Esophagus squamous epithelium (tissue), 5 donors: ENCODE results near the gene FAHD2B. TPM values are rescaled to one million over a fixed set of nuclear protein-coding genes. Genes with fewer than 3 reads are reported as not detected.
A peak's percentile ranks its signal among the peaks of the same experiment; 100 is the strongest.
"Not testable (repeated sequence)": the region's sequence is repeated elsewhere in the genome, so short reads cannot be mapped to it uniquely, and the experiment has no call there.

Experiments used
- DNase-seq: peaks from one replicate; lab custom pipeline; 2025; lab: John Stamatoyannopoulos, UW
- H3K27ac ChIP-seq, 4 donors: fragments of 200-600 bp; sonication (generic); one replicate each; pipeline ENCODE4 v1.5.1; 2016 to 2019; ENCODE audit warnings: mild to moderate bottlenecking in 1 of 4
- H3K27me3 ChIP-seq, 4 donors: fragments of 200-600 bp; sonication (generic); 1 replicate in 3 of 4; 2 replicates in 1 of 4; pipeline versions ENCODE4 v1.5.1 to v1.6.0; 2017 to 2021; ENCODE audit warnings: antibody characterized with exemption in 1 of 4
- H3K36me3 ChIP-seq, 3 donors: fragments of 200-600 bp; sonication (generic); one replicate each; pipeline ENCODE4 v1.5.1; 2016 to 2019
- H3K4me1 ChIP-seq, 3 donors: fragments of 200-600 bp; sonication (generic); one replicate each; pipeline ENCODE4 v1.5.1; 2017 to 2019
- H3K4me3 ChIP-seq, 4 donors: fragments of 200-600 bp; sonication (generic); 1 replicate in 3 of 4; 2 replicates in 1 of 4; pipeline ENCODE4 v1.5.1; 2016 to 2019; ENCODE audit warnings: mild to moderate bottlenecking in 2 of 4, moderate library complexity in 1 of 4
- H3K9me3 ChIP-seq, 3 donors: fragments of 200-600 bp; sonication (generic); one replicate each; pipeline ENCODE4 v1.5.1; 2016 to 2019
- CTCF ChIP-seq, 6 experiments: fragments of 450-650 bp in 4 of 6; fragments of 200-600 bp in 2 of 6; sonication (generic) in 2 of 6; IDR thresholded peaks; one replicate each; pipeline ENCODE4 v1.5.1; 2016 to 2019; ENCODE audit warnings: antibody characterized with exemption in 6 of 6, mild to moderate bottlenecking in 4 of 6, moderate library complexity in 4 of 6
- POLR2A ChIP-seq, 4 donors: fragments of 450-650 bp; IDR thresholded peaks; one replicate each; pipeline ENCODE4 v1.6.1; 2017; ENCODE audit warnings: antibody characterized with exemption in 4 of 4, mild to moderate bottlenecking in 4 of 4, moderate library complexity in 3 of 4
- WGBS, 2 donors: methylation state at CpG; one replicate each; pipeline ENCODE4 v1.1.5; 2018; 5-methylcytosine and 5-hydroxymethylcytosine counted together
- intact Hi-C: fragments of 100-400 bp; cut with DNase I; formaldehyde crosslinking; loops from one replicate; pipeline ENCODE4 v1.15.0; 2022
- total RNA-seq, 4 donors: library from RNA; depleted of rRNA; stranded (reverse); fragments of >200 nt; gene quantifications; one replicate each; pipeline ENCODE4 v1.1.0, GENCODE V29; 2016
- donor health status: DM: yes; HTN: yes; CAD: no.

Gene FAHD2B
- total RNA-seq, 4 donors from 2014 or later, result 1.4 to 11.1 (median 5.3) TPM

- DNase-seq, result no peak
- no peak for TF ChIP-seq POLR2A (IDR thresholded peaks at IDR 0.05)
- TF ChIP-seq CTCF (IDR thresholded peaks at IDR 0.05), result no peak
- Histone ChIP-seq H3K27ac (peak overlapping the region in 3 of 4 donors; percentile 70 to 79 (median 71)), H3K4me3 (peak overlapping the region in 1 of 4 donors; percentile 64), H3K9me3 (no peaks in the 10 kb centered on the region), H3K4me1 (peaks cover 0 to 9% (median 4%) of the 10 kb centered on the region in 3 donors), H3K27me3 (no peaks in the 10 kb centered on the region), H3K36me3 (no peaks in the 10 kb centered on the region)
- 73 to 82% methylated on average over 6 to 11 of the region's 12 CpGs for WGBS, 2 donors
- intact Hi-C loops, result no loop called here
Measured at GRCh38 chr2:97095661-97096060, 979 bp upstream of the FAHD2B start.

GRCh38 chr2:97093983-97094771 is 505 bp downstream of the FAHD2B start:
- H3K9me3 ChIP-seq, H3K36me3 ChIP-seq, H3K27me3 ChIP-seq, DNase-seq, H3K4me1 ChIP-seq, intact Hi-C loops: not testable (repeated sequence)
- Histone ChIP-seq H3K4me3 (peak overlapping the region; percentile 28 to 64 (median 44)), H3K27ac (peak overlapping the region in 2 of 4 donors; percentile 9 to 79)
- WGBS, 2 donors, result 80% methylated on average over 1 of the region's 33 CpGs; no CpG with 5 or more reads in 1 of the 2 donors

- WGBS, 2 donors, result 89% methylated on average over 2 of the region's 2 CpGs
Measured at GRCh38 chr2:97092946-97093345, 1.7 kb downstream of the FAHD2B start.

GRCh38 chr2:97088706-97089105 is 6.0 kb downstream of the FAHD2B start:
- H3K4me1 ChIP-seq, H3K9me3 ChIP-seq, DNase-seq, H3K27ac ChIP-seq, H3K27me3 ChIP-seq, H3K36me3 ChIP-seq, H3K4me3 ChIP-seq, intact Hi-C loops: not testable (repeated sequence)
- 73 to 89% methylated on average over 1 of the region's 1 CpG for WGBS, 2 donors

More at GRCh38 chr2:97092946-97093345, 1.7 kb downstream of the FAHD2B start:
- DNase-seq, H3K36me3 ChIP-seq, H3K4me1 ChIP-seq, H3K9me3 ChIP-seq, H3K4me3 ChIP-seq, intact Hi-C loops, H3K27me3 ChIP-seq, H3K27ac ChIP-seq: not testable (repeated sequence)

GRCh38 chr2:97085093-97085492 is 9.6 kb downstream of the FAHD2B start:
- intact Hi-C loops, H3K9me3 ChIP-seq, DNase-seq, H3K36me3 ChIP-seq, H3K4me3 ChIP-seq, H3K27me3 ChIP-seq, H3K27ac ChIP-seq, H3K4me1 ChIP-seq: not testable (repeated sequence)
- 80% methylated on average over 2 of the region's 7 CpGs; no CpG with 5 or more reads in 1 of the 2 donors for WGBS, 2 donors

GRCh38 chr2:97083516-97083915 is 11.2 kb downstream of the FAHD2B start:
- intact Hi-C loops, H3K9me3 ChIP-seq, H3K27me3 ChIP-seq, H3K36me3 ChIP-seq, H3K4me1 ChIP-seq, DNase-seq, H3K4me3 ChIP-seq, H3K27ac ChIP-seq: not testable (repeated sequence)
- WGBS, 2 donors, result 72 to 81% methylated on average over 4 to 7 of the region's 7 CpGs

GRCh38 chr2:97082206-97082605 is 12.5 kb downstream of the FAHD2B start:
- H3K27ac ChIP-seq, H3K4me1 ChIP-seq, intact Hi-C loops, H3K27me3 ChIP-seq, H3K9me3 ChIP-seq, H3K36me3 ChIP-seq, DNase-seq, H3K4me3 ChIP-seq: not testable (repeated sequence)
- no CpG with 5 or more reads among the region's 9 CpGs for WGBS, 2 donors
- TF ChIP-seq CTCF (IDR thresholded peaks at IDR 0.05), result peak in 1 of 6 experiments; percentile 23

- DNase-seq, H3K9me3 ChIP-seq, H3K4me1 ChIP-seq, H3K4me3 ChIP-seq, intact Hi-C loops, H3K27me3 ChIP-seq, H3K36me3 ChIP-seq, H3K27ac ChIP-seq: not testable (repeated sequence)
- 50 to 90% methylated on average over 1 to 4 of the region's 10 CpGs for WGBS, 2 donors
Measured at GRCh38 chr2:97080855-97081254, 13.8 kb downstream of the FAHD2B start.

GRCh38 chr2:97077213-97077612 is 17.5 kb downstream of the FAHD2B start:
- WGBS, 2 donors, result 85 to 86% methylated on average over 8 of the region's 8 CpGs
- H3K9me3 ChIP-seq, DNase-seq, H3K36me3 ChIP-seq, H3K4me1 ChIP-seq, intact Hi-C loops, H3K27me3 ChIP-seq, H3K4me3 ChIP-seq, H3K27ac ChIP-seq: not testable (repeated sequence)

GRCh38 chr2:97070915-97071314 is 23.8 kb downstream of the FAHD2B start:
- H3K36me3 ChIP-seq, H3K4me1 ChIP-seq, DNase-seq, H3K4me3 ChIP-seq, H3K9me3 ChIP-seq, H3K27ac ChIP-seq, intact Hi-C loops: not testable (repeated sequence)
- 45 to 76% methylated on average over 2 of the region's 3 CpGs for WGBS, 2 donors
- peaks cover 0 to 17% (median 0%) of the 10 kb centered on the region in 4 donors for H3K27me3 ChIP-seq

- WGBS, 2 donors, result no CpG with 5 or more reads among the region's 5 CpGs
- H3K27ac ChIP-seq, H3K36me3 ChIP-seq, intact Hi-C loops, H3K4me3 ChIP-seq, DNase-seq, H3K4me1 ChIP-seq, H3K9me3 ChIP-seq: not testable (repeated sequence)
- H3K27me3 ChIP-seq, result peaks cover 0 to 26% (median 0%) of the 10 kb centered on the region in 4 donors
Measured at GRCh38 chr2:97068722-97069121, 26.0 kb downstream of the FAHD2B start.
